Fibroblast of skin of abdomen (primary cell): ENCODE data around the gene ADCYAP1R1. TPM values are rescaled to one million over a fixed set of nuclear protein-coding genes. Genes with fewer than 3 reads are reported as not detected.

ENCODE experiments used
- DNase-seq: peaks from one replicate; pipeline ENCODE4 v3.0.0-alpha.2; 2013
- polyA plus RNA-seq, 2 experiments: library from polyadenylated mRNA; unstranded; fragments of 120-200 nt; gene quantifications; one replicate each; pipeline ENCODE4 v1.2.1, GENCODE V29; 2013; ENCODE audit not compliant: insufficient read length in 2 of 2

ADCYAP1R1 gene
- 0.01 TPM for polyA plus RNA-seq (2013, experiment 1 of 2; ENCODE audit: insufficient read length)
- 0.05 TPM for polyA plus RNA-seq (2013, experiment 2 of 2; ENCODE audit: insufficient read length)

- no peak for DNase-seq
Observed at GRCh38 chr7:31051598-31052486, at the start of gene ADCYAP1R1. ADCYAP1R1 (plus strand) TSS chr7:31052308; CDS start chr7:31063265, 10,957 bp downstream.

- no peak for DNase-seq
Observed at GRCh38 chr7:31003097-31003496, 49.0 kb upstream of the ADCYAP1R1 start.

- peak; percentile 16 for DNase-seq
Observed at GRCh38 chr7:31003721-31004120, 48.4 kb upstream of the ADCYAP1R1 start.

- peak; percentile 24 for DNase-seq
Observed at GRCh38 chr7:31004393-31004792, 47.7 kb upstream of the ADCYAP1R1 start.

GRCh38 chr7:31006857-31007256, 45.3 kb upstream of the ADCYAP1R1 start:
- DNase-seq, result no peak

GRCh38 chr7:31007634-31008033, 44.5 kb upstream of the ADCYAP1R1 start:
- DNase-seq, result no peak

GRCh38 chr7:31014826-31015225, 37.3 kb upstream of the ADCYAP1R1 start:
- no peak for DNase-seq

- no peak for DNase-seq
Observed at GRCh38 chr7:31017032-31017675, 35.0 kb upstream of the ADCYAP1R1 start.

- no peak for DNase-seq
Observed at GRCh38 chr7:31017721-31018120, 34.4 kb upstream of the ADCYAP1R1 start.

GRCh38 chr7:31019509-31019908, 32.6 kb upstream of the ADCYAP1R1 start:
- no peak for DNase-seq

- peak; percentile 6 for DNase-seq
Observed at GRCh38 chr7:31020161-31020560, 31.9 kb upstream of the ADCYAP1R1 start.

- no peak for DNase-seq
Observed at GRCh38 chr7:31020652-31021051, 31.5 kb upstream of the ADCYAP1R1 start.

GRCh38 chr7:31022117-31022516, 30.0 kb upstream of the ADCYAP1R1 start:
- DNase-seq, result no peak

GRCh38 chr7:31022726-31023125, 29.4 kb upstream of the ADCYAP1R1 start:
- DNase-seq, result no peak

GRCh38 chr7:31023877-31024276, 28.2 kb upstream of the ADCYAP1R1 start:
- DNase-seq, result no peak

GRCh38 chr7:31027161-31027965, 24.7 kb upstream of the ADCYAP1R1 start:
- DNase-seq, result peak; percentile 36

GRCh38 chr7:31028006-31028405, 24.1 kb upstream of the ADCYAP1R1 start:
- no peak for DNase-seq

GRCh38 chr7:31028417-31028992, 23.6 kb upstream of the ADCYAP1R1 start:
- DNase-seq, result no peak

GRCh38 chr7:31029251-31030042, 22.7 kb upstream of the ADCYAP1R1 start:
- no peak for DNase-seq

- no peak for DNase-seq
Observed at GRCh38 chr7:31033674-31034300, 18.3 kb upstream of the ADCYAP1R1 start.

GRCh38 chr7:31036924-31037323, 15.2 kb upstream of the ADCYAP1R1 start:
- DNase-seq, result no peak
